Osteoblast (primary cell): Measurements from ENCODE around the gene EYA4. TPM values are rescaled to one million over a fixed set of nuclear protein-coding genes. Genes with fewer than 3 reads are reported as not detected.

Source experiments
- DNase-seq: peaks from one replicate; pipeline ENCODE4 v3.0.0; 2011; ENCODE audit warnings: low spot score, mixed read lengths; ENCODE audit not compliant: insufficient read length; ENCODE audit errors: missing footprints
- H2AFZ ChIP-seq: 2 replicates; pipeline ENCODE4 v1.6.0; 2011; ENCODE audit warnings: mild to moderate bottlenecking, low read length
- H3K27ac ChIP-seq: 2 replicates; pipeline ENCODE4 v1.5.1; 2011; ENCODE audit warnings: mild to moderate bottlenecking, low read depth, low read length, moderate library complexity
- H3K27me3 ChIP-seq: 2 replicates; pipeline ENCODE4 v1.6.0; 2012; ENCODE audit warnings: mild to moderate bottlenecking, control low read depth, inconsistent platforms, low read length, moderate library complexity; ENCODE audit not compliant: insufficient read depth
- H3K36me3 ChIP-seq: 2 replicates; pipeline ENCODE4 v1.5.1; 2011; ENCODE audit warnings: mild to moderate bottlenecking, low read length, control low read depth, moderate library complexity; ENCODE audit not compliant: insufficient read depth
- H3K4me1 ChIP-seq: 2 replicates; pipeline ENCODE4 v1.5.1; 2011; ENCODE audit warnings: mild to moderate bottlenecking, low read length, control low read depth, moderate library complexity; ENCODE audit not compliant: insufficient read depth
- H3K4me2 ChIP-seq: 2 replicates; pipeline ENCODE4 v1.6.0; 2011; ENCODE audit warnings: mild to moderate bottlenecking, low read length; ENCODE audit not compliant: insufficient read depth
- H3K4me3 ChIP-seq: fragments of 200-600 bp; sonication (generic); 3 replicates; pipeline ENCODE4 v1.5.1; 2012; ENCODE audit warnings: mild to moderate bottlenecking, low read length, inconsistent platforms; ENCODE audit not compliant: insufficient read depth
- H3K79me2 ChIP-seq: 2 replicates; pipeline ENCODE4 v1.6.0; 2012; ENCODE audit warnings: mild to moderate bottlenecking, low read length, control low read depth, inconsistent platforms; ENCODE audit not compliant: insufficient read depth
- H3K9me3 ChIP-seq: 2 replicates; pipeline ENCODE4 v1.5.1; 2011; ENCODE audit warnings: low read depth, low read length, control low read depth
- H4K20me1 ChIP-seq: 2 replicates; pipeline ENCODE4 v1.6.0; 2012; ENCODE audit warnings: mild to moderate bottlenecking, low read length, control low read depth; ENCODE audit not compliant: insufficient read depth
- CTCF ChIP-seq: IDR thresholded peaks from 2 replicates; pipeline ENCODE4 v1.5.1; 2011; ENCODE audit warnings: mild to moderate bottlenecking, low read depth, low read length, moderate library complexity; ENCODE audit errors: extremely low read depth
- total RNA-seq: library from RNA; depleted of rRNA; stranded (reverse); fragments of >200 nt; gene quantifications from 2 replicates; pipeline ENCODE4 v1.2.3, GENCODE V29; 2012

EYA4 gene
- total RNA-seq, 1 donor = 35.5 TPM

GRCh38 chr6:133502441-133503335, 261.5 kb downstream of the EYA4 start:
- Histone ChIP-seq H3K27ac (peak overlapping the region; percentile 92), H3K27me3 (peaks cover 11% of the 10 kb centered on the region), H2AFZ (no peak overlapping the region), H3K4me2 (peak overlapping the region; percentile 44), H3K4me3 (no peak overlapping the region), H3K9me3 (no peaks in the 10 kb centered on the region), H3K4me1 (peaks cover 29% of the 10 kb centered on the region), H4K20me1 (no peaks in the 10 kb centered on the region), H3K36me3 (no peaks in the 10 kb centered on the region), H3K79me2 (no peaks in the 10 kb centered on the region)
- TF ChIP-seq CTCF = no peak
- peak; percentile 78 for DNase-seq

- no peaks in the 10 kb centered on the region for H3K79me2 ChIP-seq
- H3K36me3 ChIP-seq = no peaks in the 10 kb centered on the region
- H3K4me2 ChIP-seq = peak overlapping the region; percentile 44
- no peaks in the 10 kb centered on the region for H3K9me3 ChIP-seq
- H3K4me1 ChIP-seq = peaks cover 29% of the 10 kb centered on the region
- no peak overlapping the region for H2AFZ ChIP-seq
- H3K4me3 ChIP-seq = no peak overlapping the region
- H3K27ac ChIP-seq = peak overlapping the region; percentile 92
- DNase-seq = peak; percentile 27
- no peaks in the 10 kb centered on the region for H4K20me1 ChIP-seq
- peaks cover 11% of the 10 kb centered on the region for H3K27me3 ChIP-seq
- TF ChIP-seq CTCF = no peak
Observed at GRCh38 chr6:133503336-133503729, 262.2 kb downstream of the EYA4 start.

- Histone ChIP-seq H3K4me1 (peaks cover 29% of the 10 kb centered on the region), H4K20me1 (no peaks in the 10 kb centered on the region), H3K9me3 (no peaks in the 10 kb centered on the region), H3K27ac (no peak overlapping the region), H3K79me2 (no peaks in the 10 kb centered on the region), H2AFZ (no peak overlapping the region), H3K36me3 (no peaks in the 10 kb centered on the region), H3K27me3 (peaks cover 8% of the 10 kb centered on the region), H3K4me3 (no peak overlapping the region), H3K4me2 (no peak overlapping the region)
- DNase-seq = no peak
- no peak for TF ChIP-seq CTCF
Observed at GRCh38 chr6:133504158-133504557, 263.0 kb downstream of the EYA4 start.

GRCh38 chr6:133504761-133505160, 263.6 kb downstream of the EYA4 start:
- peaks cover 29% of the 10 kb centered on the region for H3K4me1 ChIP-seq
- no peak overlapping the region for H3K4me2 ChIP-seq
- no peak overlapping the region for H2AFZ ChIP-seq
- H3K9me3 ChIP-seq = no peaks in the 10 kb centered on the region
- DNase-seq = peak; percentile 60
- no peak overlapping the region for H3K27ac ChIP-seq
- no peaks in the 10 kb centered on the region for H3K36me3 ChIP-seq
- H3K79me2 ChIP-seq = no peaks in the 10 kb centered on the region
- no peak overlapping the region for H3K4me3 ChIP-seq
- no peak for TF ChIP-seq CTCF
- no peaks in the 10 kb centered on the region for H4K20me1 ChIP-seq
- H3K27me3 ChIP-seq = peaks cover 8% of the 10 kb centered on the region
